ENCODE measurements around the gene CD300LF. TPM values are rescaled to one million over a fixed set of nuclear protein-coding genes. Genes with fewer than 3 reads are reported as not detected.
A peak's percentile ranks its signal among the peaks of the same experiment; 100 is the strongest.

CD300LF gene
- total RNA-seq, 1 experiment from 2014 or later, result not detected

DNA sequence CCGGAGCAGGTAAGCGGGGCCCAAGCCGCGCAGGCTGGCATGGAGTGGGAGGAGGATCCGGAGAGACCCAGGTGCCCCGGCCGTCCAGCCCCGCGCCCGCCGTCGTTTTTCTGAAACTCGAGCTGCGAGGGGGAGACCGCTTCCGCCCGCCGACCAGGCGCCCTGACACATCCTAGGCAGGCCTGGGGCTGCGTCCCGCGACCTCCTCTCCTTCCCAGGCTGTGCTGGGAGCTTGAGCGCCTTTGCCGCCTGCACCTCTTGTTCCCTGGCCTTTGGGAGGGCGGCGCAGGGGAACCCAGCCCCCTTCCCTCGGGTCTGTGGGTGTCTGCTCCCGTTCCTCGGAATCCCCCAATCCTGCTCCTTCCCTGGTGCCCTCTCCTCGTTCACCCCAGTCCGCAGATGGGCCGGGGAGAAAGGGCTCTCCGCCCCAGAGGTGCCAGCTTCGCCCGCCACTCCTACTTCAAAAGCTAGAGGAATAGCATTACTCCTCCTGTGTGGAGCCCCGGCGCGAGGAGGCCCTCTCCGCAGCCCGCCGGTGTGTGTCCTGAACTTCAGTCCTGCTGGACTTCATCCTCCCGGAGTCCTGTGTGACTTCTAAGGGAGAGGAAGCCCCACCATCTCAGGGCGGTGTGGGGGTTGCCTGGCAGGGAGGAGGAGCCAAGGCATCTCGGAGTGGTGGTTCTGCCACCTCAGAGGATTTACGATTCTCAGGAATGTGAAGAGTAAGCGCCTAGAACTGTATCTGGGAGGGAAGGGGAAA, 36.7 kb upstream of the CD300LF start:
- ATAC-seq, result no peak
- Mint-ChIP-seq H3K36me3 (peaks cover 8% of the 10 kb centered on the region), H3K27me3 (ENCODE audit: low read depth) (peaks cover 3% of the 10 kb centered on the region; the same call in 1 of the 2 replicates), H3K4me3 (peak overlapping the region; percentile 92), H3K4me1 (peaks cover 63% of the 10 kb centered on the region), H3K27ac (no peak overlapping the region; the same call in 1 of the 2 replicates), H3K9me3 (no peaks in the 10 kb centered on the region)
- no peak for DNase-seq (ENCODE audit: low spot score)
- ChIA-PET POLR2A (interaction anchor here (0.6 to 1.4 kb wide), 4 partner anchors 10 to 158 kb away, joined by 5 to 11 read pairs (median 7); partner anchors contain the start of genes CD300LD and NAT9), CTCF (interaction anchor here (0.6 to 3.7 kb wide), 21 partner anchors 8 to 331 kb away, joined by 3 to 35 read pairs (median 4); partner anchors contain the start of genes NAT9 and RAB37)
- TF ChIP-seq, protein P1, sequence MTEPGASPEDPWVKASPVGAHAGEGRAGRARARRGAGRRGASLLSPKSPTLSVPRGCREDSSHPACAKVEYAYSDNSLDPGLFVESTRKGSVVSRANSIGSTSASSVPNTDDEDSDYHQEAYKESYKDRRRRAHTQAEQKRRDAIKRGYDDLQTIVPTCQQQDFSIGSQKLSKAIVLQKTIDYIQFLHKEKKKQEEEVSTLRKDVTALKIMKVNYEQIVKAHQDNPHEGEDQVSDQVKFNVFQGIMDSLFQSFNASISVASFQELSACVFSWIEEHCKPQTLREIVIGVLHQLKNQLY (CRISPR knock-in tag; IDR thresholded peaks at IDR 0.05), result no peak
- TF ChIP-seq NR3C1 (CRISPR knock-in tag; conservative IDR thresholded peaks at IDR 0.05; ENCODE audit: low read depth), result no peak
- no peak for TF ChIP-seq ZNF232 (CRISPR knock-in tag; IDR thresholded peaks at IDR 0.05)
- TF ChIP-seq FOXK1 (CRISPR knock-in tag; IDR thresholded peaks at IDR 0.05), result no peak
- TF ChIP-seq, protein P2, sequence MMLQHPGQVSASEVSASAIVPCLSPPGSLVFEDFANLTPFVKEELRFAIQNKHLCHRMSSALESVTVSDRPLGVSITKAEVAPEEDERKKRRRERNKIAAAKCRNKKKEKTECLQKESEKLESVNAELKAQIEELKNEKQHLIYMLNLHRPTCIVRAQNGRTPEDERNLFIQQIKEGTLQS (CRISPR knock-in tag; conservative IDR thresholded peaks at IDR 0.05), result 0 out of 2 replicates have a peak, but pooled peaks have one; percentile 8
- TF ChIP-seq, protein P3, sequence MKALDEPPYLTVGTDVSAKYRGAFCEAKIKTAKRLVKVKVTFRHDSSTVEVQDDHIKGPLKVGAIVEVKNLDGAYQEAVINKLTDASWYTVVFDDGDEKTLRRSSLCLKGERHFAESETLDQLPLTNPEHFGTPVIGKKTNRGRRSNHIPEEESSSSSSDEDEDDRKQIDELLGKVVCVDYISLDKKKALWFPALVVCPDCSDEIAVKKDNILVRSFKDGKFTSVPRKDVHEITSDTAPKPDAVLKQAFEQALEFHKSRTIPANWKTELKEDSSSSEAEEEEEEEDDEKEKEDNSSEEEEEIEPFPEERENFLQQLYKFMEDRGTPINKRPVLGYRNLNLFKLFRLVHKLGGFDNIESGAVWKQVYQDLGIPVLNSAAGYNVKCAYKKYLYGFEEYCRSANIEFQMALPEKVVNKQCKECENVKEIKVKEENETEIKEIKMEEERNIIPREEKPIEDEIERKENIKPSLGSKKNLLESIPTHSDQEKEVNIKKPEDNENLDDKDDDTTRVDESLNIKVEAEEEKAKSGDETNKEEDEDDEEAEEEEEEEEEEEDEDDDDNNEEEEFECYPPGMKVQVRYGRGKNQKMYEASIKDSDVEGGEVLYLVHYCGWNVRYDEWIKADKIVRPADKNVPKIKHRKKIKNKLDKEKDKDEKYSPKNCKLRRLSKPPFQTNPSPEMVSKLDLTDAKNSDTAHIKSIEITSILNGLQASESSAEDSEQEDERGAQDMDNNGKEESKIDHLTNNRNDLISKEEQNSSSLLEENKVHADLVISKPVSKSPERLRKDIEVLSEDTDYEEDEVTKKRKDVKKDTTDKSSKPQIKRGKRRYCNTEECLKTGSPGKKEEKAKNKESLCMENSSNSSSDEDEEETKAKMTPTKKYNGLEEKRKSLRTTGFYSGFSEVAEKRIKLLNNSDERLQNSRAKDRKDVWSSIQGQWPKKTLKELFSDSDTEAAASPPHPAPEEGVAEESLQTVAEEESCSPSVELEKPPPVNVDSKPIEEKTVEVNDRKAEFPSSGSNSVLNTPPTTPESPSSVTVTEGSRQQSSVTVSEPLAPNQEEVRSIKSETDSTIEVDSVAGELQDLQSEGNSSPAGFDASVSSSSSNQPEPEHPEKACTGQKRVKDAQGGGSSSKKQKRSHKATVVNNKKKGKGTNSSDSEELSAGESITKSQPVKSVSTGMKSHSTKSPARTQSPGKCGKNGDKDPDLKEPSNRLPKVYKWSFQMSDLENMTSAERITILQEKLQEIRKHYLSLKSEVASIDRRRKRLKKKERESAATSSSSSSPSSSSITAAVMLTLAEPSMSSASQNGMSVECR (CRISPR knock-in tag; IDR thresholded peaks at IDR 0.05; ENCODE audit: borderline replicate concordance), result 0 out of 2 replicates have a peak, but pooled peaks have one; percentile 26
- no peak for TF ChIP-seq ZNF317 (CRISPR knock-in tag; IDR thresholded peaks at IDR 0.05; ENCODE audit: borderline replicate concordance, low read depth)
- no peak for TF ChIP-seq TEAD1 (CRISPR knock-in tag; IDR thresholded peaks at IDR 0.05)
- no peak for TF ChIP-seq RORB (CRISPR knock-in tag; IDR thresholded peaks at IDR 0.05)
- 0 out of 2 replicates have a peak, but pooled peaks have one; percentile 18 for TF ChIP-seq NFE2L1 (CRISPR knock-in tag; IDR thresholded peaks at IDR 0.05)
- TF ChIP-seq, protein P4, sequence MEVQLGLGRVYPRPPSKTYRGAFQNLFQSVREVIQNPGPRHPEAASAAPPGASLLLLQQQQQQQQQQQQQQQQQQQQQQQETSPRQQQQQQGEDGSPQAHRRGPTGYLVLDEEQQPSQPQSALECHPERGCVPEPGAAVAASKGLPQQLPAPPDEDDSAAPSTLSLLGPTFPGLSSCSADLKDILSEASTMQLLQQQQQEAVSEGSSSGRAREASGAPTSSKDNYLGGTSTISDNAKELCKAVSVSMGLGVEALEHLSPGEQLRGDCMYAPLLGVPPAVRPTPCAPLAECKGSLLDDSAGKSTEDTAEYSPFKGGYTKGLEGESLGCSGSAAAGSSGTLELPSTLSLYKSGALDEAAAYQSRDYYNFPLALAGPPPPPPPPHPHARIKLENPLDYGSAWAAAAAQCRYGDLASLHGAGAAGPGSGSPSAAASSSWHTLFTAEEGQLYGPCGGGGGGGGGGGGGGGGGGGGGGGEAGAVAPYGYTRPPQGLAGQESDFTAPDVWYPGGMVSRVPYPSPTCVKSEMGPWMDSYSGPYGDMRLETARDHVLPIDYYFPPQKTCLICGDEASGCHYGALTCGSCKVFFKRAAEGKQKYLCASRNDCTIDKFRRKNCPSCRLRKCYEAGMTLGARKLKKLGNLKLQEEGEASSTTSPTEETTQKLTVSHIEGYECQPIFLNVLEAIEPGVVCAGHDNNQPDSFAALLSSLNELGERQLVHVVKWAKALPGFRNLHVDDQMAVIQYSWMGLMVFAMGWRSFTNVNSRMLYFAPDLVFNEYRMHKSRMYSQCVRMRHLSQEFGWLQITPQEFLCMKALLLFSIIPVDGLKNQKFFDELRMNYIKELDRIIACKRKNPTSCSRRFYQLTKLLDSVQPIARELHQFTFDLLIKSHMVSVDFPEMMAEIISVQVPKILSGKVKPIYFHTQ (CRISPR knock-in tag; IDR thresholded peaks at IDR 0.05), result no peak
- TF ChIP-seq OVOL2 (CRISPR knock-in tag; IDR thresholded peaks at IDR 0.05; ENCODE audit: borderline replicate concordance), result no peak
- TF ChIP-seq TCF7 (CRISPR knock-in tag; IDR thresholded peaks at IDR 0.05; ENCODE audit: low read depth), result no peak; the same call in 1 of the 2 replicates
- TF ChIP-seq CREB1 (CRISPR knock-in tag; IDR thresholded peaks at IDR 0.05), result no peak
- 0 out of 2 replicates have a peak, but pooled peaks have one; percentile 69 for TF ChIP-seq CBFB (CRISPR knock-in tag; IDR thresholded peaks at IDR 0.05; ENCODE audit: low read depth)
- TF ChIP-seq ESRRA (CRISPR knock-in tag; IDR thresholded peaks at IDR 0.05; ENCODE audit: borderline replicate concordance), result 0 out of 2 replicates have a peak, but pooled peaks have one; percentile 25
- no peak for TF ChIP-seq ZNF671 (CRISPR knock-in tag; IDR thresholded peaks at IDR 0.05)
- TF ChIP-seq, protein P5, sequence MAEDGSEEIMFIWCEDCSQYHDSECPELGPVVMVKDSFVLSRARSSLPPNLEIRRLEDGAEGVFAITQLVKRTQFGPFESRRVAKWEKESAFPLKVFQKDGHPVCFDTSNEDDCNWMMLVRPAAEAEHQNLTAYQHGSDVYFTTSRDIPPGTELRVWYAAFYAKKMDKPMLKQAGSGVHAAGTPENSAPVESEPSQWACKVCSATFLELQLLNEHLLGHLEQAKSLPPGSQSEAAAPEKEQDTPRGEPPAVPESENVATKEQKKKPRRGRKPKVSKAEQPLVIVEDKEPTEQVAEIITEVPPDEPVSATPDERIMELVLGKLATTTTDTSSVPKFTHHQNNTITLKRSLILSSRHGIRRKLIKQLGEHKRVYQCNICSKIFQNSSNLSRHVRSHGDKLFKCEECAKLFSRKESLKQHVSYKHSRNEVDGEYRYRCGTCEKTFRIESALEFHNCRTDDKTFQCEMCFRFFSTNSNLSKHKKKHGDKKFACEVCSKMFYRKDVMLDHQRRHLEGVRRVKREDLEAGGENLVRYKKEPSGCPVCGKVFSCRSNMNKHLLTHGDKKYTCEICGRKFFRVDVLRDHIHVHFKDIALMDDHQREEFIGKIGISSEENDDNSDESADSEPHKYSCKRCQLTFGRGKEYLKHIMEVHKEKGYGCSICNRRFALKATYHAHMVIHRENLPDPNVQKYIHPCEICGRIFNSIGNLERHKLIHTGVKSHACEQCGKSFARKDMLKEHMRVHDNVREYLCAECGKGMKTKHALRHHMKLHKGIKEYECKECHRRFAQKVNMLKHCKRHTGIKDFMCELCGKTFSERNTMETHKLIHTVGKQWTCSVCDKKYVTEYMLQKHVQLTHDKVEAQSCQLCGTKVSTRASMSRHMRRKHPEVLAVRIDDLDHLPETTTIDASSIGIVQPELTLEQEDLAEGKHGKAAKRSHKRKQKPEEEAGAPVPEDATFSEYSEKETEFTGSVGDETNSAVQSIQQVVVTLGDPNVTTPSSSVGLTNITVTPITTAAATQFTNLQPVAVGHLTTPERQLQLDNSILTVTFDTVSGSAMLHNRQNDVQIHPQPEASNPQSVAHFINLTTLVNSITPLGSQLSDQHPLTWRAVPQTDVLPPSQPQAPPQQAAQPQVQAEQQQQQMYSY (CRISPR knock-in tag; IDR thresholded peaks at IDR 0.05), result no peak
- TF ChIP-seq, protein P6, sequence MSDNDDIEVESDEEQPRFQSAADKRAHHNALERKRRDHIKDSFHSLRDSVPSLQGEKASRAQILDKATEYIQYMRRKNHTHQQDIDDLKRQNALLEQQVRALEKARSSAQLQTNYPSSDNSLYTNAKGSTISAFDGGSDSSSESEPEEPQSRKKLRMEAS (CRISPR knock-in tag; IDR thresholded peaks at IDR 0.05), result 0 out of 2 replicates have a peak, but pooled peaks have one; percentile 5
- no peak for TF ChIP-seq ZNF121 (CRISPR knock-in tag; IDR thresholded peaks at IDR 0.05)
- TF ChIP-seq, protein P7, sequence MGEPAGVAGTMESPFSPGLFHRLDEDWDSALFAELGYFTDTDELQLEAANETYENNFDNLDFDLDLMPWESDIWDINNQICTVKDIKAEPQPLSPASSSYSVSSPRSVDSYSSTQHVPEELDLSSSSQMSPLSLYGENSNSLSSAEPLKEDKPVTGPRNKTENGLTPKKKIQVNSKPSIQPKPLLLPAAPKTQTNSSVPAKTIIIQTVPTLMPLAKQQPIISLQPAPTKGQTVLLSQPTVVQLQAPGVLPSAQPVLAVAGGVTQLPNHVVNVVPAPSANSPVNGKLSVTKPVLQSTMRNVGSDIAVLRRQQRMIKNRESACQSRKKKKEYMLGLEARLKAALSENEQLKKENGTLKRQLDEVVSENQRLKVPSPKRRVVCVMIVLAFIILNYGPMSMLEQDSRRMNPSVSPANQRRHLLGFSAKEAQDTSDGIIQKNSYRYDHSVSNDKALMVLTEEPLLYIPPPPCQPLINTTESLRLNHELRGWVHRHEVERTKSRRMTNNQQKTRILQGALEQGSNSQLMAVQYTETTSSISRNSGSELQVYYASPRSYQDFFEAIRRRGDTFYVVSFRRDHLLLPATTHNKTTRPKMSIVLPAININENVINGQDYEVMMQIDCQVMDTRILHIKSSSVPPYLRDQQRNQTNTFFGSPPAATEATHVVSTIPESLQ (CRISPR knock-in tag; IDR thresholded peaks at IDR 0.05), result no peak
- TF ChIP-seq GTF2I (CRISPR knock-in tag; conservative IDR thresholded peaks at IDR 0.05), result no peak
- no peak for TF ChIP-seq ZNF416 (CRISPR knock-in tag; IDR thresholded peaks at IDR 0.05)
